Breast epithelium (tissue), 3 donors: Measurements from ENCODE around the gene MGAT5.

Source experiments
- POLR2A ChIP-seq: fragments of 450-650 bp; IDR thresholded peaks from one replicate; pipeline ENCODE4 v1.6.1; 2016; ENCODE audit warnings: antibody characterized with exemption, mild to moderate bottlenecking, moderate library complexity
- POLR2AphosphoS5 ChIP-seq, 3 donors: sonication (generic); formaldehyde crosslinking; IDR thresholded peaks; one replicate each; pipeline ENCODE4 v1.6.1; 2017; ENCODE audit warnings: antibody characterized with exemption in 3 of 3
- TF ChIP-seq, protein P1 (sequence below), 3 donors: fragments of 450-650 bp; IDR thresholded peaks; one replicate each; pipeline ENCODE4 v1.5.1; 2016 to 2017; ENCODE audit warnings: antibody characterized with exemption in 3 of 3, mild to moderate bottlenecking in 3 of 3, moderate library complexity in 3 of 3

DNA sequence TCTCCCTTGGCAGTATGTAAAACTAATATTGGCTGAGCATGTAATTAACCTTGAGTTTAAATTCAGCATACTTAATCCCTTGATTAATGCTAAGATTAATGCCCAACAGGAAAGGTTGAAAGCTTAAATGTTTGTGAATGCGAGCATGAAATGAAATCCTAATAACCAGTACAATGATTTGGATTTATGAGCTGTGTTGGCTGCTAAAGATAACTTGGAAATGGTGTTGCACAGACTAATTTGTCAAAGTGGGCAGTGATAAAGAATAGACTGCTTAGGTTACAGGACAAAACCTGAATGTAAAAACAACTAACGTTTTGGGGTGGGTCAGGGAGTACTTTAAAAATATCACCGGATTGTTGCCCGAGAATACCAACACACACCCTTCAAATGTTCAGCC, 70.6 kb downstream of the MGAT5 start:
- TF ChIP-seq, protein P1, sequence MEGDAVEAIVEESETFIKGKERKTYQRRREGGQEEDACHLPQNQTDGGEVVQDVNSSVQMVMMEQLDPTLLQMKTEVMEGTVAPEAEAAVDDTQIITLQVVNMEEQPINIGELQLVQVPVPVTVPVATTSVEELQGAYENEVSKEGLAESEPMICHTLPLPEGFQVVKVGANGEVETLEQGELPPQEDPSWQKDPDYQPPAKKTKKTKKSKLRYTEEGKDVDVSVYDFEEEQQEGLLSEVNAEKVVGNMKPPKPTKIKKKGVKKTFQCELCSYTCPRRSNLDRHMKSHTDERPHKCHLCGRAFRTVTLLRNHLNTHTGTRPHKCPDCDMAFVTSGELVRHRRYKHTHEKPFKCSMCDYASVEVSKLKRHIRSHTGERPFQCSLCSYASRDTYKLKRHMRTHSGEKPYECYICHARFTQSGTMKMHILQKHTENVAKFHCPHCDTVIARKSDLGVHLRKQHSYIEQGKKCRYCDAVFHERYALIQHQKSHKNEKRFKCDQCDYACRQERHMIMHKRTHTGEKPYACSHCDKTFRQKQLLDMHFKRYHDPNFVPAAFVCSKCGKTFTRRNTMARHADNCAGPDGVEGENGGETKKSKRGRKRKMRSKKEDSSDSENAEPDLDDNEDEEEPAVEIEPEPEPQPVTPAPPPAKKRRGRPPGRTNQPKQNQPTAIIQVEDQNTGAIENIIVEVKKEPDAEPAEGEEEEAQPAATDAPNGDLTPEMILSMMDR (IDR thresholded peaks at IDR 0.05) = no peak
- TF ChIP-seq POLR2A (no peak), POLR2AphosphoS5 (IDR thresholded peaks at IDR 0.05) (no peak)
